Measurements from ENCODE around the gene SFXN3.

Gene SFXN3

DNA sequence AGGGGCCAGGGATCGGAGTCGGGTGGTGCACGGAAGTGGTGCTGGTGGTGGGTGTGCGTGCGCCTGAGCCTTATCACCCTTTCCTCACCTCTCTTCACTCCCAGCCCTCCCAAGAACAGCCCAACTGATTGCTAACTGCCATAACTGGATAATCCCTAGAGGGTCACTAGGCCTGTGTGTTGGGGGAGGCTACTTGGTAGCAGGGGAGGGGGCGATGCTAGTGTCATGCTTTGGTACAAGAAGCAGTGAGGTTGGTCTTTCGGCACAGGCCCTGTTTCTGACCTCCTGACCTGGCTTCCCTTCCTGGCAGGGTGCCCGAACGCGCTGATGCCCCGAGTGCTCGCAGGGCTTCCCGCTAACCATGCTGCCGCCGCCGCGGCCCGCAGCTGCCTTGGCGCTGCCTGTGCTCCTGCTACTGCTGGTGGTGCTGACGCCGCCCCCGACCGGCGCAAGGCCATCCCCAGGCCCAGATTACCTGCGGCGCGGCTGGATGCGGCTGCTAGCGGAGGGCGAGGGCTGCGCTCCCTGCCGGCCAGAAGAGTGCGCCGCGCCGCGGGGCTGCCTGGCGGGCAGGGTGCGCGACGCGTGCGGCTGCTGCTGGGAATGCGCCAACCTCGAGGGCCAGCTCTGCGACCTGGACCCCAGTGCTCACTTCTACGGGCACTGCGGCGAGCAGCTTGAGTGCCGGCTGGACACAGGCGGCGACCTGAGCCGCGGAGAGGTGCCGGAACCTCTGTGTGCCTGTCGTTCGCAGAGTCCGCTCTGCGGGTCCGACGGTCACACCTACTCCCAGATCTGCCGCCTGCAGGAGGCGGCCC is 31.4 kb downstream of the SFXN3 start:
- no CpG with 5 or more reads among the region's 63 CpGs for WGBS, 2 donors (ENCODE audit: extremely low coverage in 2 of 2, insufficient read length in 2 of 2, insufficient replicate concordance in 1 of 2)
- Histone ChIP-seq H4K91ac (ENCODE audit: low read depth, low read length, poor library complexity) (no peak overlapping the region), H3K27ac (replicated peaks; ENCODE audit: low read length) (peak overlapping the region; percentile 89), H2BK12ac (ENCODE audit: low read length) (no peak overlapping the region), H3K27me3 (ENCODE audit: control insufficient read depth in 3 of 3, insufficient read depth in 3 of 3, low read depth in 1 of 3, low read length in 3 of 3) (peaks cover 20 to 50% (median 35%) of the 10 kb centered on the region in 3 experiments), H3K4me2 (ENCODE audit: insufficient read depth, low read length, poor library complexity, severe bottlenecking) (peak overlapping the region; percentile 79), H3K18ac (ENCODE audit: low read length) (peak overlapping the region; percentile 88), H3K9ac (ENCODE audit: low read depth, low read length, poor library complexity) (peak overlapping the region; percentile 90), H3K79me1 (ENCODE audit: low read depth, low read length) (no peaks in the 10 kb centered on the region), H3K4me1 (ENCODE audit: control insufficient read depth in 2 of 2, insufficient read depth in 1 of 2, low read depth in 1 of 2, low read length in 2 of 2) (peaks cover 30 to 34% of the 10 kb centered on the region in 2 donors), H2BK15ac (ENCODE audit: low read length) (no peak overlapping the region), H4K8ac (ENCODE audit: low read depth, low read length) (no peak overlapping the region), H2AK5ac (ENCODE audit: low read depth, low read length) (no peak overlapping the region), H2AFZ (ENCODE audit: low read length) (peak overlapping the region; percentile 100), H2BK120ac (ENCODE audit: low read depth, low read length) (no peak overlapping the region), H3K14ac (ENCODE audit: low read length) (no peak overlapping the region), H3K23ac (ENCODE audit: low read depth, low read length, poor library complexity) (peak overlapping the region; percentile 69), H2BK5ac (ENCODE audit: low read length) (peak overlapping the region; percentile 98), H3K9me3 (replicated peaks in 1 of 2; ENCODE audit: control insufficient read depth in 2 of 2, insufficient read depth in 1 of 2, low read depth in 1 of 2, low read length in 2 of 2) (no peaks in the 10 kb centered on the region), H3K36me3 (replicated peaks in 1 of 2; ENCODE audit: control insufficient read depth in 2 of 2, insufficient read depth in 2 of 2, low read length in 2 of 2) (peaks cover 0 to 7% of the 10 kb centered on the region in 2 donors), H3K4me3 (ENCODE audit: low read length in 2 of 2) (peak overlapping the region; percentile 81 to 98), H3K4ac (ENCODE audit: low read length) (no peak overlapping the region)
- peak; percentile 76 for DNase-seq (ENCODE audit: low spot score)

DNA sequence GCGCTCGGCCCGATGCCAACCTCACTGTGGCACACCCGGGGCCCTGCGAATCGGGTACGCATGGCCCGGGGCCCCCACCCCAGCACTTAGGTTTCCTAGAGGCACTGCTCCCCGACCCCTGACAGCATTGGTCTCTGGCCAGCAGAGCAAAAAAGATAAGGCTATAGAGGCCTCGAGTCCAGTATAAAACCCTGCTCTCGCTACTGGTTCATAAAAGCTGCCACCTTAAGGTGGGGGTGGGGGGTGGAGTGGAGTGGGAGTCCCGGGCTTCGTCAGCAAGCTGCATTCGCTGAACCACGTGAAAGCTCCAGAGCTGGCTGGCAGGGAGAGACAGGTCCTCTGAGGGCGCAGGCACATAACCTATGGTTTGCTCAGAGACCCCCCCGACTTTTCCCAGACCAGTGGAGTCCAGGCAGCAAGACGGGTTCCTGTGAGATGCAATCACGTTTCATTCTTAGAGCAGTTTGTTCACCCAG is 32.1 kb downstream of the SFXN3 start:
- peaks cover 32 to 38% of the 10 kb centered on the region in 2 donors for H3K4me1 ChIP-seq (ENCODE audit: control insufficient read depth in 2 of 2, insufficient read depth in 1 of 2, low read depth in 1 of 2, low read length in 2 of 2)
- no peak overlapping the region for H4K91ac ChIP-seq (ENCODE audit: low read depth, low read length, poor library complexity)
- no peak overlapping the region for H3K27ac ChIP-seq (replicated peaks; ENCODE audit: low read length)
- H2BK15ac ChIP-seq (ENCODE audit: low read length), result no peak overlapping the region
- peaks cover 20 to 54% (median 36%) of the 10 kb centered on the region in 3 experiments for H3K27me3 ChIP-seq (ENCODE audit: control insufficient read depth in 3 of 3, insufficient read depth in 3 of 3, low read depth in 1 of 3, low read length in 3 of 3)
- peak overlapping the region; percentile 79 for H3K4me2 ChIP-seq (ENCODE audit: insufficient read depth, low read length, poor library complexity, severe bottlenecking)
- peak overlapping the region in 1 of 2 donors; percentile 98 for H3K4me3 ChIP-seq (ENCODE audit: low read length in 2 of 2)
- H3K4ac ChIP-seq (ENCODE audit: low read length), result no peak overlapping the region
- H4K8ac ChIP-seq (ENCODE audit: low read depth, low read length), result no peak overlapping the region
- no peak overlapping the region for H2BK12ac ChIP-seq (ENCODE audit: low read length)
- no peak overlapping the region for H2AK5ac ChIP-seq (ENCODE audit: low read depth, low read length)
- peak overlapping the region; percentile 100 for H2AFZ ChIP-seq (ENCODE audit: low read length)
- H3K9me3 ChIP-seq (replicated peaks in 1 of 2; ENCODE audit: control insufficient read depth in 2 of 2, insufficient read depth in 1 of 2, low read depth in 1 of 2, low read length in 2 of 2), result no peaks in the 10 kb centered on the region
- peak overlapping the region; percentile 69 for H3K23ac ChIP-seq (ENCODE audit: low read depth, low read length, poor library complexity)
- H3K18ac ChIP-seq (ENCODE audit: low read length), result peak overlapping the region; percentile 38
- peak overlapping the region; percentile 43 for H2BK5ac ChIP-seq (ENCODE audit: low read length)
- H3K79me1 ChIP-seq (ENCODE audit: low read depth, low read length), result no peaks in the 10 kb centered on the region
- DNase-seq (ENCODE audit: low spot score), result no peak
- no CpG with 5 or more reads among the region's 19 CpGs for WGBS, 2 donors (ENCODE audit: extremely low coverage in 2 of 2, insufficient read length in 2 of 2, insufficient replicate concordance in 1 of 2)
- H2BK120ac ChIP-seq (ENCODE audit: low read depth, low read length), result no peak overlapping the region
- H3K9ac ChIP-seq (ENCODE audit: low read depth, low read length, poor library complexity), result no peak overlapping the region
- H3K36me3 ChIP-seq (replicated peaks in 1 of 2; ENCODE audit: control insufficient read depth in 2 of 2, insufficient read depth in 2 of 2, low read length in 2 of 2), result peaks cover 0 to under 1% of the 10 kb centered on the region in 2 donors
- H3K14ac ChIP-seq (ENCODE audit: low read length), result no peak overlapping the region

DNA sequence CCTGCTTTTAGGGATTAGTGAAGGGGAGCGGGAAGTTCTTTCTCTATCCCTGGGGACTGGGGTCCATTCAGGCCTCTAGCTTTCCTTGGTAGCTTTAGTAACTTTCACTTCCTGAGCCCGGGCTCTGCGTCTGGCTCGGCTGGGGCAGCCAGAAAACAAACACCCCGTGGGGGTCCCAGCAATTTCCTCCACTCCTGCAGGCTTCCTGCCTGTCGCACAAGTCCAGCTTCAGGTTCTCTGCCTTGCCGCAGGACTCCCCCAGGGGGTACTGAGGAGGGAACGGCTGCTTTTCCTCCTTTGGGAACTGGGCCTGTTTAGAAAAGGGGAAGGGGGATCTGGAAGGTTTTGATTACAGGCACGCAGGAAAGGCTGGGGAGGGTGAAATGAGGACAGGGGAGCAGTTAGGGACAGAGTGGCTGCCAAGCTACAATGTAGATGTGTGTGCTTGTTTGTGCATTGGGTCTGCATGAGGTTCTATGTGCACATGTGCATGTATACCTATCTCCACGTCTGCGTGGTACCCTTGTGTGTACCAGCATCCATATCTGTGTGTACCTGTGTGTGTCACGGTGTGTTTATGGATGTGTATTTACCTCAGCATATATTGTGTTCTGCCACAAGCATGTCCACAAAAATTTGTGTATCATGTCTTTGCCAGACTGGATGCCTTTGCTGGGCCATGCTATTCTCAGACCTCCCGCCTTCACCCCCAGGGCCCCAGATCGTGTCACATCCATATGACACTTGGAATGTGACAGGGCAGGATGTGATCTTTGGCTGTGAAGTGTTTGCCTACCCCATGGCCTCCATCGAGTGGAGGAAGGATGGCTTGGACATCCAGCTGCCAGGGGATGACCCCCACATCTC is 32.7 kb downstream of the SFXN3 start:
- Histone ChIP-seq H3K23ac (ENCODE audit: low read depth, low read length, poor library complexity) (peak overlapping the region; percentile 53), H4K91ac (ENCODE audit: low read depth, low read length, poor library complexity) (no peak overlapping the region), H3K27ac (replicated peaks; ENCODE audit: low read length) (no peak overlapping the region), H3K27me3 (ENCODE audit: control insufficient read depth in 3 of 3, insufficient read depth in 3 of 3, low read depth in 1 of 3, low read length in 3 of 3) (peaks cover 20 to 54% (median 36%) of the 10 kb centered on the region in 3 experiments), H2BK5ac (ENCODE audit: low read length) (no peak overlapping the region), H3K9ac (ENCODE audit: low read depth, low read length, poor library complexity) (peak overlapping the region; percentile 45), H3K36me3 (replicated peaks in 1 of 2; ENCODE audit: control insufficient read depth in 2 of 2, insufficient read depth in 2 of 2, low read length in 2 of 2) (no peaks in the 10 kb centered on the region), H2AK5ac (ENCODE audit: low read depth, low read length) (no peak overlapping the region), H4K8ac (ENCODE audit: low read depth, low read length) (no peak overlapping the region), H3K14ac (ENCODE audit: low read length) (no peak overlapping the region), H3K4me2 (ENCODE audit: insufficient read depth, low read length, poor library complexity, severe bottlenecking) (peak overlapping the region; percentile 43), H3K79me1 (ENCODE audit: low read depth, low read length) (no peaks in the 10 kb centered on the region), H2AFZ (ENCODE audit: low read length) (peak overlapping the region; percentile 71), H2BK120ac (ENCODE audit: low read depth, low read length) (no peak overlapping the region), H3K4me3 (ENCODE audit: low read length in 2 of 2) (peak overlapping the region in 1 of 2 donors; percentile 7), H2BK15ac (ENCODE audit: low read length) (no peak overlapping the region), H3K9me3 (replicated peaks in 1 of 2; ENCODE audit: control insufficient read depth in 2 of 2, insufficient read depth in 1 of 2, low read depth in 1 of 2, low read length in 2 of 2) (no peaks in the 10 kb centered on the region), H3K4me1 (ENCODE audit: control insufficient read depth in 2 of 2, insufficient read depth in 1 of 2, low read depth in 1 of 2, low read length in 2 of 2) (peaks cover 32 to 38% of the 10 kb centered on the region in 2 donors), H2BK12ac (ENCODE audit: low read length) (no peak overlapping the region), H3K18ac (ENCODE audit: low read length) (peak overlapping the region; percentile 56), H3K4ac (ENCODE audit: low read length) (no peak overlapping the region)
- no peak for DNase-seq (ENCODE audit: low spot score)
- no CpG with 5 or more reads among the region's 15 CpGs for WGBS, 2 donors (ENCODE audit: extremely low coverage in 2 of 2, insufficient read length in 2 of 2, insufficient replicate concordance in 1 of 2)

All from neuronal stem cell (in vitro differentiated cells).